22Rv1 (cell line): ENCODE results near the gene MTMR10.

Experiments used
- ZFX ChIP-seq: fragments of 450-650 bp; IDR thresholded peaks from 2 replicates; pipeline ENCODE4 v1.6.1; 2017; ENCODE audit warnings: antibody characterized with exemption, borderline replicate concordance
- TF ChIP-seq, protein P1 (sequence below): fragments of 450-650 bp; IDR thresholded peaks from 2 replicates; pipeline ENCODE4 v1.5.1; 2017; ENCODE audit warnings: mild to moderate bottlenecking

GRCh38 chr15:31013863-31014607 is 22.6 kb upstream of the MTMR10 start:
- TF ChIP-seq, protein P1, sequence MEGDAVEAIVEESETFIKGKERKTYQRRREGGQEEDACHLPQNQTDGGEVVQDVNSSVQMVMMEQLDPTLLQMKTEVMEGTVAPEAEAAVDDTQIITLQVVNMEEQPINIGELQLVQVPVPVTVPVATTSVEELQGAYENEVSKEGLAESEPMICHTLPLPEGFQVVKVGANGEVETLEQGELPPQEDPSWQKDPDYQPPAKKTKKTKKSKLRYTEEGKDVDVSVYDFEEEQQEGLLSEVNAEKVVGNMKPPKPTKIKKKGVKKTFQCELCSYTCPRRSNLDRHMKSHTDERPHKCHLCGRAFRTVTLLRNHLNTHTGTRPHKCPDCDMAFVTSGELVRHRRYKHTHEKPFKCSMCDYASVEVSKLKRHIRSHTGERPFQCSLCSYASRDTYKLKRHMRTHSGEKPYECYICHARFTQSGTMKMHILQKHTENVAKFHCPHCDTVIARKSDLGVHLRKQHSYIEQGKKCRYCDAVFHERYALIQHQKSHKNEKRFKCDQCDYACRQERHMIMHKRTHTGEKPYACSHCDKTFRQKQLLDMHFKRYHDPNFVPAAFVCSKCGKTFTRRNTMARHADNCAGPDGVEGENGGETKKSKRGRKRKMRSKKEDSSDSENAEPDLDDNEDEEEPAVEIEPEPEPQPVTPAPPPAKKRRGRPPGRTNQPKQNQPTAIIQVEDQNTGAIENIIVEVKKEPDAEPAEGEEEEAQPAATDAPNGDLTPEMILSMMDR, result no peak
- TF ChIP-seq ZFX, result no peak
